ENCODE data around the gene GNB3.

The GNB3 gene

DNA sequence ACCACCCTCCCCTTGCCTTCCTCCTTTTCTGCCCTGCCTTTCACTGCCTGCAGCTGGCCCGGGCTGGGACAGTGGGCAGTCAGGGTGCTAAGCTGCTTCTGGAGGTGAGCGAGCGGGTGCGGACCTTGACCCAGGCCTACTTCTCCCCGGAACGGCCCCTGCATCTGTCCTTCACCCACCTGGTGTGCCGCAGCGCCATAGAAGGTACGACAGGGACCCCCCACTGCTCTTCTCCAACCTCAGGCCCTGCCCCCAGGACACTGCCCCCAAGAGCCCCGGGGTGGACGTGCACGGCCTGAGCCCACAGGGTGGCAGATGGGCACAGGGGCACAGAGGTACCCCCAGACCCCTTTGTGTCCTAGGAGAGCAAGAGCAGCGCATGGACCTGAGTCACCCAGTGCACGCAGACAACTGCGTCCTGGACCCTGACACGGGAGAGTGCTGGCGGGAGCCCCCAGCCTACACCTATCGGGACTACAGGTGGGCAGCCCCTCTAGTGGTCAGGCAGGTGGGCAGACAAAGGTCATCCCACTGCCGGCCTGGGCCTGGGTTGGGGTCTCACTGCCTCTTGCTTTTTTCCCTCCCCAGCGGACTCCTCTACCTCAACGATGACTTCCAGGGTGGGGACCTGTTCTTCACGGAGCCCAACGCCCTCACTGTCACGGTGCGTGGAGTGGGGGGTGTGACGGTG, 3.2 kb upstream of the GNB3 start:
- DNase-seq (ENCODE audit: low spot score): no peak

DNA sequence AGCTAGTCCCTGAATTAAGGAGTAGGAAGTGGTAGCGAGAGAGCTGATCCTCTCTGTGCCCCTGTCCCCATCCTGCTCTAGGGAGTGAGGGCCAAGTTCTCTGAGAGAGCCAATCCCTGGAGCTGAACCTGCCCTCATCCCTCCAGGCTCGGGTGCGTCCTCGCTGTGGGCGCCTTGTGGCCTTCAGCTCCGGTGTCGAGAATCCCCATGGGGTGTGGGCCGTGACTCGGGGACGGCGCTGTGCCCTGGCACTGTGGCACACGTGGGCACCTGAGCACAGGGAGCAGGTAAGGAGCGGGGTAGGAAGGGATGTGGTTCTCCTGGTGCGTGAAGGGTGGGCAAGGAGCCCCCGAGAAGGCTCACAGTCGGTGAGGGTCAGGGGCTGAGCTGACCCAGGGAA, 1.9 kb upstream of the GNB3 start:
- no peak for DNase-seq (ENCODE audit: low spot score)

- DNase-seq (ENCODE audit: low spot score): peak; percentile 80
Measured at GRCh38 chr12:6839482-6840201, 1.1 kb upstream of the GNB3 start.

GRCh38 chr12:6840330-6840729, 395 bp upstream of the GNB3 start:
- DNase-seq (ENCODE audit: low spot score): no peak

- no peak for DNase-seq (ENCODE audit: low spot score)
Measured at GRCh38 chr12:6842075-6842474, 1.4 kb downstream of the GNB3 start.

GRCh38 chr12:6843118-6843902, 2.6 kb downstream of the GNB3 start:
- no peak for DNase-seq (ENCODE audit: low spot score)

- DNase-seq (ENCODE audit: low spot score): no peak
Measured at GRCh38 chr12:6845395-6845794, 4.7 kb downstream of the GNB3 start.

- DNase-seq (ENCODE audit: low spot score): no peak
Measured at GRCh38 chr12:6846316-6846869, 5.7 kb downstream of the GNB3 start.

DNA sequence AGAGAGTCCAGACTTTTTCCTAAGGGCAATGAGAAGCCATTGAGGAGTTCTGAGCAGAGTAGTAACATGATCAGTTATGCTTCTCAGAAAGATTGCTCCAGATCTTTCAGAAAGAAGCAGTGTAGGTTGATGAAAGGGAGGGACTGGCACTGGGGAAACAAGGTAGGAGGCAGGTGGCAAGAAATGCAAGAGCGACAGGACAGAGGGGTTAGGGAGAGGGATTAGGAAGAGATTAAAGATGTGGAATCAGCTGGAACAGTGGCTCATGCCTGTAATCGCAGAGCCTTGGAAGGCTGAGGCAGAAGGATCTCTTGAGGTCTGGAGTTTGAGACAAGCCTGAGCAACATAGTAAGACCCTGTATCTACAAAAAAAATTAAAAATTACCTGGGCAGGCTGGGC, 7.0 kb downstream of the GNB3 start:
- no peak for DNase-seq (ENCODE audit: low spot score)

DNA sequence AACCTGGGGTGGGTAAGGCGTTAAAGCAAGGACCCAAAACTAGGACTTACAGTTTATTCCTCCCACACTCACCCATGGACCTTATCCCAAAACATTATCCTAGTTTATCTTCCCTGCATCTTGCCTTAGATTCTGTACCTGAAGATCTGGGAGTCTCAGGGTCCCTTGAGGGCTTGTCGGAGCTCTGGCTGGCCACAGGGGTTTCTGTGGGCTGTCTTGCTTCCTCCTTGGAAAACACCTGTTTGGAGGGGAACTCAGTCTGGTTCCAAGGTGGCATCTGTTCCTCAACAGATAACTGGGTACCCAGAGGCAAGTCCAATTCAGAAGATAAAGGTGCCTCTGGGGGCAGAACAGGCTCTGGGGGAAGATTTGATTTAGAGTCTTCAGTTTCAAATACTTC, 8.7 kb downstream of the GNB3 start:
- DNase-seq (ENCODE audit: low spot score): no peak

- no peak for DNase-seq (ENCODE audit: low spot score)
Measured at GRCh38 chr12:6849976-6850560, 9.3 kb downstream of the GNB3 start.

DNA sequence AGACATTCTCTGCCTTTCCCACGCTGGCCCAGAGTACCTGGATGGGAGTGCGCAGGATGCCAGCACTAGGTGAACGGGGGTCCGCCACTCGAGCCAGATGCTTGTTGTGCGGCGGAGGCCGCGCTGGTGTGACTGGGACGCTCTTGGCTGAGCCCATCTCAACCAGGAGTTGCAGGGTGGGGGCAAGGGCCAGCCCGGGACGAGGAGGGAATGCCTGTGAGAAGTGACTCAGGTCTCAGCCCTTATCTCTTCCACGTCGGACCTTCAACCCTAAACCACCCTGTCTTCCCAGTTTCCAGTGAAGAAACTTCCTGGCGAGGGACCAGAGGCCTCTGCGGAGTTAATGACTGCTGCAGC, 10.0 kb downstream of the GNB3 start:
- no peak for DNase-seq (ENCODE audit: low spot score)

DNA sequence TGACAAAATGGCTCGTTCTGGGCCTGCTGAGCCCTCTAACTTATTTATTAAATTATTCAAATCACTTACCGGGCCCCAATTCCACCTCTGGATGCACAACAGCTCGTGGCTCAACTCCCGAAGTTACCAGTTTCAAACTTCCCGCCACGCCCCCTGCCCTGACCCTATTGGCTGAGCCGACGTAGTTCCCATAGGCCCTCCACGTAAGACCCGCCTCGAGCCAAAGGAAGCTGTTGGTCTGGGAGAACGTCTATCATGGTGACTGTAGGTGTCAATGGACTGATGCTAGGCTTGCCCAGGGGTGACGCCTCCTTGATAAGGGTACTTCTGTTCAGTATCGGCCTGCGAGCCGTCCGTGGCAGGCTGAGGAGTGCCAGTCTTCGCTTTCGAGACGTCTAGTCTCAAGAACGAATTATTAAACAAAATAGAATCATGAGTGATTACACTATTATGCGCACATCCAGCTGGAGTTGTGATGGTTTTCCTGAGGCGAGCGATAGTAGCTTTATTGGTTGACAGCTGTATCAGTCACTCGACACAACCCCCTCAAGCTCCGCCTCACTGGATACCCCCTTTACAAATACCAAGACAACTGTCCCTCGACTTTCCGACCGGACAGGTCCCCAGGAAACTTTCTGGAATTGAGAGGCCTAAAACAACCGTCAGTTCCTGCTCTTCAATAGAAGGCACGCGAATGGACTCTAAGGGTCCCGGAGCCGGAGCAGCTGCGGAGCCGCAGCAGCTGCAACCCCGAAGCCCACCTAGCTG, 10.6 kb downstream of the GNB3 start, which contains the start of gene CDCA3:
CDCA3 (minus strand) TSS at position 134 of the 768 bp plus-strand sequence. CDS start 334 bp downstream, outside the sequence.
- DNase-seq (ENCODE audit: low spot score): peak; percentile 99

DNA sequence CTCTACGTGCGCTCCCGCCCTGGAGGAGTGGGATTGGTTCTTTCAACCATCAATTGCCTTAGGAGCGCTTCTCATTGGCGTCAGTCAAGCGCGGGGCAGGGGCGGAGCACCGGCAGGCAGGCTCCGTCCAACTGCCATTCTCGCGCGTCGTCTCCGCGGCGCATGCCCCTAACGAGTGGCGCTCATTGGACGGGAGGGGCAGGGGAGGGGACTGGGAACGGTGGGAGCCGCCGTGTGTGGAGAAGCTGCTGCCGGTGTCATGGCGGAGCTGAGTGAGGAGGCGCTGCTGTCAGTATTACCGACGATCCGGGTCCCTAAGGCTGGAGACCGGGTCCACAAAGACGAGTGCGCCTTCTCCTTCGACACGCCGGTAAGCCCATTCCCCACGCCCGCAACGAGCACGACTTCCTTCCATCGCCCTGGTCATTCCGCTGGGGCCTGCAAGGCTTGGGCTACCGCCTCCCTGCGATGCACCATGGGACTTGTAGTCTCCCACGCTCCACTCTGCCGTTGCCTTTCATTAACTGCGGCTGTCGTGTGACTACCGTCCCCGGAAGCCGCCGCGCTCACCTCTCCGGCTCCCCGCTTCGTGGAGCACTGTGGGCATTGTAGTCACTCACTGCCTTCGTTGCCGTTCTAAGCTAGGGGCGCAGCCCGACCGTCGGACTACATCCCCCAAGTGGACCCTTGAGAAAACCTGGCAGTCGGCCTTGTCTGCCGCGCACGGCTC, 11.4 kb downstream of the GNB3 start, which contains the start of gene USP5:
USP5 (plus strand) TSS at position 230 of the 730 bp plus-strand sequence; CDS start at position 260, 30 bp downstream.
- peak; percentile 100 for DNase-seq (ENCODE audit: low spot score)

GRCh38 chr12:6852651-6853354, 12.1 kb downstream of the GNB3 start:
- DNase-seq (ENCODE audit: low spot score): peak; percentile 41

- DNase-seq (ENCODE audit: low spot score): no peak
Measured at GRCh38 chr12:6853626-6854025, 12.9 kb downstream of the GNB3 start.

DNA sequence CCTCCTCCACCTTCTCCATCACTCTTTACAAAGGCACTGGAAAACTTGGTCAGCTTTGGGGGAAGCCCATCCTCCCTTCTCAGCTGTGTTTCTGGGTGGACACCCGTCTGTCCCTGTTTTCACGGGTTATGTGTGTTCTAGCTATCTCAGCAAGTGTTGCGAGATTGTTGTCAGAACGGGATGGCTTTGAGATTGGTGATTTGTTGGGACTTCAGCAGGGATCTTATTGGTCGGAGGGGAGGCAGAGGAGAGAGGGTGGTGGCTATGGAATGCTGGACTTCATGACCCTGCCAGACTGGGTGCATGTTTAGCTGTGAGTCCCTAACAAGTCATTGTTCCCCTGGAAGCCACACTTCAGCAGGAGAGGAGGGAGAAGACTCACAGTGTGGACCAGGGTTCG, 13.3 kb downstream of the GNB3 start:
- no peak for DNase-seq (ENCODE audit: low spot score)

GRCh38 chr12:6855322-6855721, 14.6 kb downstream of the GNB3 start:
- DNase-seq (ENCODE audit: low spot score): no peak

- DNase-seq (ENCODE audit: low spot score): no peak
Measured at GRCh38 chr12:6858799-6859198, 18.1 kb downstream of the GNB3 start.

DNA sequence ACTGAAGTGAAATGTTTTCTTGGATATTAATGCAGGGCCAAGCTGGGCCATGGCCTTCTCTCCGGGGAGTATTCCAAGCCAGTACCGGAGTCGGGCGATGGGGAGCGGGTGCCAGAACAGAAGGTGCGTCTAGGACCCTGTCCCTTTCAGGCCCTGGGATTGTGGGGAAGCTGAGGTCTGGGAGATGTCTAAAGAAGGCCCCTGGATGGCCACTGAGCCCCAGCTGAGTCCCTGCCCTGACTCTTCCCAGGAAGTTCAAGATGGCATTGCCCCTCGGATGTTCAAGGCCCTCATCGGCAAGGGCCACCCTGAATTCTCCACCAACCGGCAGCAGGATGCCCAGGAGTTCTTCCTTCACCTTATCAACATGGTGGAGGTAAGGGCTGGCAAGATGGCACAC, 19.4 kb downstream of the GNB3 start:
- no peak for DNase-seq (ENCODE audit: low spot score)
